Spleen (tissue), 11 donors: Measurements from ENCODE around the gene TGFBR3L. TPM values are rescaled to one million over a fixed set of nuclear protein-coding genes. Genes with fewer than 3 reads are reported as not detected.

Source experiments
- DNase-seq: peaks from one replicate; pipeline ENCODE4 v3.0.0-alpha.2; 2020
- H3K27ac ChIP-seq, 8 donors: fragments of 200-600 bp; sonication (generic) in 7 of 8; 1 replicate in 4 of 8; 2 replicates in 4 of 8; pipeline versions ENCODE4 v1.5.0 to v1.8.0; 2016 to 2021; ENCODE audit warnings: inconsistent platforms in 4 of 8, mild to moderate bottlenecking in 4 of 8, moderate library complexity in 1 of 8
- H3K27me3 ChIP-seq, 7 donors: fragments of 200-600 bp; sonication (generic) in 6 of 7; replicated peaks in 1 of 7; 1 replicate in 4 of 7; 2 replicates in 3 of 7; pipeline versions ENCODE4 v1.5.0 to v1.8.0; 2016 to 2021; ENCODE audit warnings: inconsistent platforms in 3 of 7, mild to moderate bottlenecking in 1 of 7
- H3K36me3 ChIP-seq, 6 donors: fragments of 200-600 bp; sonication (generic) in 5 of 6; 1 replicate in 4 of 6; 2 replicates in 2 of 6; pipeline versions ENCODE4 v1.5.0 to v1.8.0; 2016 to 2021; ENCODE audit warnings: inconsistent platforms in 2 of 6
- H3K4me1 ChIP-seq, 6 donors: fragments of 200-600 bp; sonication (generic) in 5 of 6; 1 replicate in 3 of 6; 2 replicates in 3 of 6; pipeline versions ENCODE4 v1.5.0 to v1.8.0; 2016 to 2021; ENCODE audit warnings: inconsistent platforms in 3 of 6
- H3K4me3 ChIP-seq, 8 donors: fragments of 200-600 bp; sonication (generic) in 7 of 8; 1 replicate in 4 of 8; 2 replicates in 4 of 8; pipeline versions ENCODE4 v1.5.0 to v1.8.0; 2016 to 2021; ENCODE audit warnings: inconsistent platforms in 4 of 8, mild to moderate bottlenecking in 4 of 8, moderate library complexity in 2 of 8
- H3K9me3 ChIP-seq, 8 donors: fragments of 200-600 bp; sonication (generic) in 7 of 8; 1 replicate in 4 of 8; 2 replicates in 4 of 8; pipeline versions ENCODE4 v1.5.0 to v1.8.0; 2016 to 2021; ENCODE audit warnings: inconsistent platforms in 4 of 8
- POLR2A ChIP-seq, 3 donors: fragments of 450-650 bp; IDR thresholded peaks; one replicate each; pipeline ENCODE4 v1.5.1; 2017; ENCODE audit warnings: antibody characterized with exemption in 3 of 3, mild to moderate bottlenecking in 1 of 3
- POLR2AphosphoS5 ChIP-seq, 3 donors: sonication (generic); formaldehyde crosslinking; IDR thresholded peaks; one replicate each; pipeline ENCODE4 v1.5.1; 2017; ENCODE audit warnings: antibody characterized with exemption in 3 of 3
- WGBS, 5 donors: extraction: QIAGEN DNeasy Blood & Tissue Kit in 3 of 5; methylation state at CpG; one replicate each; pipeline versions ENCODE4 v1.1.5 to v1.1.7; 2013 to 2018; 5-methylcytosine and 5-hydroxymethylcytosine counted together
- intact Hi-C: fragments of 100-400 bp; cut with DNase I; formaldehyde crosslinking; loops from one replicate; pipeline ENCODE4 v1.15.0; 2023; ENCODE audit warnings: low total_unique reads
- polyA plus RNA-seq, 3 donors: library from polyadenylated mRNA; stranded (reverse); fragments of 200-250 nt; gene quantifications; one replicate each; pipeline ENCODE4 v1.2.1, GENCODE V29; 2013
- total RNA-seq, 7 donors: library from RNA; depleted of rRNA in 3 of 7; stranded (reverse); fragments of >200 nt in 3 of 7; fragmentation: NEBNext Ultra II Directional in 4 of 7; extraction: Animal tissue kit (Norgen Biotek cat#: 25700) in 4 of 7; gene quantifications; one replicate each; pipeline versions ENCODE4 v1.1.0 to v1.2.1, GENCODE V29; 2016 to 2021
- TF ChIP-seq, protein P1 (sequence below), 11 experiments: fragments of 200-600 bp in 7 of 11; fragments of 450-650 bp in 4 of 11; sonication (generic) in 4 of 11; IDR thresholded peaks in 8 of 11; conservative IDR thresholded peaks in 3 of 11; 1 replicate in 7 of 11; 2 replicates in 4 of 11; pipeline versions ENCODE4 v1.4.0 to v1.8.0; 2016 to 2021; ENCODE audit warnings: antibody characterized with exemption in 11 of 11, inconsistent platforms in 4 of 11, mild to moderate bottlenecking in 1 of 11
- donor health status: healthy with polysubstance abuse.
- donor health status: DM: no; HTN: no; CAD: no; lungs with moderate emphysema.
- donor health status: DM: no; HTN: no; CAD: no.
- donor health status: Bipolar disorder and iron deficiency.
- donor health status: healthy.
- donor health status: DM: no; HTN: no; CAD: no.
- donor health status: DM: yes; HTN: yes; CAD: no.

TGFBR3L gene
- total and polyA plus RNA-seq, 10 donors = 0.11 TPM; not detected in 9

DNA sequence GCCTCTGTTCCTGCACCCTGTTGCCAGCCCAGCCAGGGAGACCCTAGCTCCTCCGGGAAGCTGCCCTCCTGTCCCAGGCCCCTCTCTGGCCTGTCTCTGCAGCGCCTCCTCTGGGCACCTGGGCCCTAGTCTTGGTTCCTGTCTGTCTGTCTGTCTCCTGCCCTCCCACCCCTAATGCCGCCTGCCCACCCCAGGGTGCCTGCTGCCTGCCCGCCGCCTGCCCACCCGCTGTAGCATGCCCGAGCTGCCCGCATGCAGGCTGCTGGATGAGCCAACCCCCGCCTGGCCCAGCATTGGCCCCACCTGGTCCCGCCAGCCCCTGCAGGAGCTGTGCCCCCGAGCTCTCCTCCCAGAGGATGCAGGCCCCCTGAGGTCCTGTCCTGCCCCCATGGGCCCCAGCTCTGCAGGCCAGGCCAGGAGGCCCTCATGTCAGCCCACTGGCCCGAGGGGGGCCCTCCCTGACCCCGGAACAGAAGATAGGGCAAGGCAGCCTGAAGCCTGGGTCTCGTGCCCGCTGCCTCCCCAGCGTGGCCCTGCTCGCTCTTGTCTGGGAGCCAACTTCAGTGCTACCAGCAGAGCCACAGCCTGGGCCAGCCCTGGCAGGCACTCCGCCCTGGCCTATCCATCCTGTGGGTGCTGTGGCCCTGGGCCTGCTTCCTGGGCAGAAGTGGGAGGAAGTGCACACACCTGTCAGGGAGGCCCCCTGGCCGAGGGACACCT lies 5.7 kb upstream of the TGFBR3L start:
- H3K36me3 ChIP-seq = peaks cover 0 to 90% (median 45%) of the 10 kb centered on the region in 6 donors
- DNase-seq = peak; percentile 76

DNA sequence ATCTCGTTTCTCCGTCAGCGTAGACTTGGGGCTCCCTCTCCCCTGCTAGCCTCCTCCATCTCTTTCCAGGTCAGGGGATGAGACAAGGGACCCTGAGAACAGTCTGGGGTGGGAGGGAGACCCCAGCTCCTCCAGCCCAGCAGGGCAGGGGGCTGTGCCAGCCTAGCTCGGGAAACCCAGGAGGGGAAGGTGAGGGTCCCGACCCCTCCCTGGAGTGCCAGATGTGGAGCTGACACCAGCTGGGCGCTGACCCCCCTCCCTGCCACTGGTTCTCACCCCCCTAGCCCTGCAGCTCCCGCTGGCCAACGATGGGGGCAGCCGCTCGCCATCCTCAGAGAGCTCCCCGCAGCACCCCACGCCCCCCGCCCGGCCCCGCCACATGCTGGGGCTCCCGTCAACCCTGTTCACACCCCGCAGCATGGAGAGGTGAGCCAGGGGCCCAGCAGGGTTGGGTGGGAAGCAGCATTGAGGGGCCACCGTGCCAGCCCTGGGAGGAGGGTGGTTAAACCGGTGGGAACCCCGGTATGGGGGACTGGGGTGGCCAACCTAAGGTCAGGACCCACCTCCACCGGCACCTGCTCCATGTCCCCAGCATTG lies 5.1 kb upstream of the TGFBR3L start:
- 84 to 95% (median 93%) methylated on average over 14 to 21 of the region's 21 CpGs for WGBS, 5 donors
- intact Hi-C loops = no loop called here
- no peak for TF ChIP-seq POLR2AphosphoS5 (IDR thresholded peaks at IDR 0.05)
- no peak for TF ChIP-seq POLR2A (IDR thresholded peaks at IDR 0.05)
- TF ChIP-seq, protein P1, sequence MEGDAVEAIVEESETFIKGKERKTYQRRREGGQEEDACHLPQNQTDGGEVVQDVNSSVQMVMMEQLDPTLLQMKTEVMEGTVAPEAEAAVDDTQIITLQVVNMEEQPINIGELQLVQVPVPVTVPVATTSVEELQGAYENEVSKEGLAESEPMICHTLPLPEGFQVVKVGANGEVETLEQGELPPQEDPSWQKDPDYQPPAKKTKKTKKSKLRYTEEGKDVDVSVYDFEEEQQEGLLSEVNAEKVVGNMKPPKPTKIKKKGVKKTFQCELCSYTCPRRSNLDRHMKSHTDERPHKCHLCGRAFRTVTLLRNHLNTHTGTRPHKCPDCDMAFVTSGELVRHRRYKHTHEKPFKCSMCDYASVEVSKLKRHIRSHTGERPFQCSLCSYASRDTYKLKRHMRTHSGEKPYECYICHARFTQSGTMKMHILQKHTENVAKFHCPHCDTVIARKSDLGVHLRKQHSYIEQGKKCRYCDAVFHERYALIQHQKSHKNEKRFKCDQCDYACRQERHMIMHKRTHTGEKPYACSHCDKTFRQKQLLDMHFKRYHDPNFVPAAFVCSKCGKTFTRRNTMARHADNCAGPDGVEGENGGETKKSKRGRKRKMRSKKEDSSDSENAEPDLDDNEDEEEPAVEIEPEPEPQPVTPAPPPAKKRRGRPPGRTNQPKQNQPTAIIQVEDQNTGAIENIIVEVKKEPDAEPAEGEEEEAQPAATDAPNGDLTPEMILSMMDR (IDR thresholded peaks at IDR 0.05 in 8 of 11, conservative IDR thresholded peaks at IDR 0.05 in 3 of 11) = no peak
- H3K36me3 ChIP-seq = peaks cover 0 to 92% (median 45%) of the 10 kb centered on the region in 6 donors
- DNase-seq = peak; percentile 74
- H3K4me3 ChIP-seq = no peak overlapping the region
- peaks cover 9 to 70% (median 43%) of the 10 kb centered on the region in 6 donors for H3K4me1 ChIP-seq
- H3K27me3 ChIP-seq = peaks cover 0 to 8% (median 5%) of the 10 kb centered on the region in 7 donors
- no peak overlapping the region for H3K27ac ChIP-seq
- H3K9me3 ChIP-seq = no peaks in the 10 kb centered on the region

More for the DNA sequence above, 5.7 kb upstream of the TGFBR3L start:
- Histone ChIP-seq H3K4me3 (no peak overlapping the region), H3K27me3 (peaks cover 0 to 1% (median 0%) of the 10 kb centered on the region in 7 donors), H3K9me3 (no peaks in the 10 kb centered on the region), H3K4me1 (peaks cover 10 to 75% (median 46%) of the 10 kb centered on the region in 6 donors), H3K27ac (no peak overlapping the region)
- TF ChIP-seq POLR2A (IDR thresholded peaks at IDR 0.05) = no peak
- TF ChIP-seq POLR2AphosphoS5 (IDR thresholded peaks at IDR 0.05) = peak in 1 of 3 donors; percentile 27
- intact Hi-C loops = no loop called here
- 82 to 94% (median 88%) methylated on average over 11 to 19 of the region's 19 CpGs for WGBS, 5 donors

DNA sequence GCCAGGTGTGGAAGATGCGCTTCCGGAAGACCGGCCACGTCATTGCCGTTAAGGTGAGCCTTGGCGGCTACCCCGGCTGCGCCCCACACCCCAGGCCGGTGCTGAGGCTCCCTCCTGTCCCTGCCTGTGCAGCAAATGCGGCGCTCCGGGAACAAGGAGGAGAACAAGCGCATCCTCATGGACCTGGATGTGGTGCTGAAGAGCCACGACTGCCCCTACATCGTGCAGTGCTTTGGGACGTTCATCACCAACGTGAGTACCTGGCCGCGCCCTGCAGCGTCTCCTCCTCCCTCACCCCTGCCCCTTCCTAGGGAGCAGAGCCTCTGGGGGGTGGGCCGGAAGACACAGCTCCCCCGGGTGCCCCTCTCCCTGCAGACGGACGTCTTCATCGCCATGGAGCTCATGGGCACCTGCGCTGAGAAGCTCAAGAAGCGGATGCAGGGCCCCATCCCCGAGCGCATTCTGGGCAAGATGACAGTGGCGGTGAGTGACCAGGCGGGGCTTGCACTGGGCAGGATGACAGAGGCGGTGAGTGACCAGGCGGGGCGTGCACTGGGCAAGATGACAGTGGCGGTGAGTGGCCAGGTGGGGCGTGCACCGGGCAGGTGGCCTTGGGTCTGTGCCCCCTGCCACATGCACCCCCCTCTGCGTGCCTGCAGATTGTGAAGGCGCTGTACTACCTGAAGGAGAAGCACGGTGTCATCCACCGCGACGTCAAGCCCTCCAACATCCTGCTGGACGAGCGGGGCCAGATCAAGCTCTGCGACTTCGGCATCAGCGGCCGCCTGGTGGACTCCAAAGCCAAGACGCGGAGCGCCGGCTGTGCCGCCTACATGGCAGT lies 4.1 kb upstream of the TGFBR3L start:
- peak; percentile 77 for DNase-seq
- TF ChIP-seq POLR2A (IDR thresholded peaks at IDR 0.05) = no peak
- TF ChIP-seq POLR2AphosphoS5 (IDR thresholded peaks at IDR 0.05) = peak in 1 of 3 donors; percentile 31
- intact Hi-C loops = no loop called here
- WGBS, 5 donors = 93 to 96% (median 94%) methylated on average over 34 to 54 of the region's 54 CpGs
- Histone ChIP-seq H3K4me3 (no peak overlapping the region), H3K9me3 (no peaks in the 10 kb centered on the region), H3K27me3 (peaks cover 0 to 18% (median 15%) of the 10 kb centered on the region in 7 donors), H3K36me3 (peaks cover 0 to 83% (median 45%) of the 10 kb centered on the region in 6 donors), H3K27ac (peak overlapping the region in 1 of 8 donors; percentile 38), H3K4me1 (peaks cover 0 to 66% (median 34%) of the 10 kb centered on the region in 6 donors)

DNA sequence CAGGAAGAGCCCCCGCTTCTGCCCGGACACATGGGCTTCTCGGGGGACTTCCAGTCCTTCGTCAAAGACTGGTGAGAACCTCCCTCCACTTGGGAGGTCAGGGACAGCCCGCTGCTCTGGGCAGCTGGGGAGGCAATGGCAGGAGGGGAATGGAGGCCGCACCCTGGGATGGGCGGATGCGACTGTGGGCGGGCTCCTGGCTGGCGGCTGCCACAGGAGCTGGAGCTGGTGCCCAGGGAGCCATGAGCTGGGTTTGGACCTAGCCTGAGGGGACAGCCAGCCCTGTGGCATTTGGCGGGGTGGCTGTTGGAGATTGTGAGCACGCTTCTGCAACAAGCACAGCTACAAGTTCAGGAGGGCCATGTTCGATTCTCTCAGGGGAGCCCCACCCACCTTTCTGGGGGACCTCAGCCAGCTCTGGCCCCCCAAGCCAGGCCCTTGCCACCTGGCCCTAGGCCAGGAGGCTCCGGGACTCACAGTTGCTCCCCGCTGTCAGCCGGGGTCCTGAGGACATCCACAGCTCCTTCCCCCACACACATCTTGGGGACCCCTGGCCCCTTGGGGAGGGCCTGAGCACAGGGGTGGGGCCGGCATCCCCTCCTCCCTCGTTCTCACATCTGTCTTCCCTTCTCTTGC lies 3.0 kb upstream of the TGFBR3L start:
- Histone ChIP-seq H3K36me3 (peaks cover 0 to 72% (median 39%) of the 10 kb centered on the region in 6 donors), H3K4me3 (no peak overlapping the region), H3K27ac (peak overlapping the region in 1 of 8 donors; percentile 38), H3K9me3 (no peaks in the 10 kb centered on the region), H3K4me1 (peaks cover 8 to 66% (median 35%) of the 10 kb centered on the region in 6 donors), H3K27me3 (peaks cover 0 to 28% (median 26%) of the 10 kb centered on the region in 7 donors)
- WGBS, 5 donors = 81 to 86% (median 84%) methylated on average over 12 to 18 of the region's 18 CpGs
- peak; percentile 75 for DNase-seq
- TF ChIP-seq POLR2AphosphoS5 (IDR thresholded peaks at IDR 0.05) = peak in 2 of 3 donors; percentile 16 to 58
- no peak for TF ChIP-seq POLR2A (IDR thresholded peaks at IDR 0.05)
- intact Hi-C loops = no loop called here

DNA sequence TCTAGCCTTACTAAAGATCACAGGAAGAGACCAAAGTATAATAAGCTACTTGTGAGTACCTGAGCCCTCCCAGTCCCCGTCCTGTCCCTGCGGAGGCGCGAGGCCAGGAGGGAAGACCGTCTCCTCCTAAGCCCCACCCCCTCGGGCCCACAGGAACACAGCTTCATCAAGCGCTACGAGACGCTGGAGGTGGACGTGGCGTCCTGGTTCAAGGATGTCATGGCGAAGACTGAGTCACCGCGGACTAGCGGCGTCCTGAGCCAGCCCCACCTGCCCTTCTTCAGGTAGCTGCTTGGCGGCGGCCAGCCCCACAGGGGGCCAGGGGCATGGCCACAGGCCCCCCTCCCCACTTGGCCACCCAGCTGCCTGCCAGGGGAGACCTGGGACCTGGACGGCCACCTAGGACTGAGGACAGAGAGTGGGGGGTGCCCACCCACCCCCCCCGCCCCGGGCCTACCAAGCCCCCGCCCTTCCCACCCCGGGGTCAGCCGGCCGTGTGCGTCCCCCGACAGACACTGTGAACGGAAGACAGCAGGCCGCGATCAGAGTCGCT lies 2.4 kb upstream of the TGFBR3L start:
- H3K27me3 ChIP-seq = peaks cover 0 to 34% (median 32%) of the 10 kb centered on the region in 7 donors
- TF ChIP-seq POLR2AphosphoS5 (IDR thresholded peaks at IDR 0.05) (no peak), POLR2A (IDR thresholded peaks at IDR 0.05) (no peak)
- TF ChIP-seq, protein P1 (IDR thresholded peaks at IDR 0.05 in 8 of 11, conservative IDR thresholded peaks at IDR 0.05 in 3 of 11) = no peak
- intact Hi-C loops = no loop called here
- H3K4me1 ChIP-seq = peaks cover 12 to 66% (median 37%) of the 10 kb centered on the region in 6 donors
- H3K4me3 ChIP-seq = no peak overlapping the region
- H3K27ac ChIP-seq = no peak overlapping the region
- WGBS, 5 donors = 91 to 93% (median 93%) methylated on average over 20 to 31 of the region's 31 CpGs
- DNase-seq = peak; percentile 73
- H3K9me3 ChIP-seq = no peaks in the 10 kb centered on the region
- peaks cover 0 to 66% (median 39%) of the 10 kb centered on the region in 6 donors for H3K36me3 ChIP-seq
